GM12878 (cell line): ENCODE data around the gene UBE2E2. TPM values are rescaled to one million over a fixed set of nuclear protein-coding genes. Genes with fewer than 3 reads are reported as not detected.
"Not testable (repeated sequence)": the region's sequence is repeated elsewhere in the genome, so short reads cannot be mapped to it uniquely, and the experiment has no call there.

Experiments used
- ATAC-seq: fragments of 200-7000 bp; cut with Tn5 transposase; 3 replicates; pipeline ENCODE4 v1.9.1; 2020; ENCODE audit warnings: mild to moderate bottlenecking, moderate library complexity
- BruUV-seq: library from RNA; stranded (reverse); fragments of 400-500 nt; replicated peaks from 2 replicates; lab custom pipeline; 2021; lab: Mats Ljungman, UMichigan
- CTCF ChIA-PET: fragments of 300-600 bp; sonication (Branson Sonifier 250); formaldehyde crosslinking; extraction: SDS; loops from one replicate; lab custom pipeline; 2021; ENCODE audit warnings: inconsistent platforms; lab: Yijun Ruan, JAX
- POLR2A ChIA-PET: fragments of 350-600 bp; formaldehyde crosslinking; extraction: SDS; loops from one replicate; lab custom pipeline; 2021; ENCODE audit warnings: inconsistent platforms; lab: Charles Lee
- RAD21 ChIA-PET: fragments of 300-600 bp; sonication (Branson Sonifier 250); formaldehyde crosslinking; loops from one replicate; lab custom pipeline; 2023; ENCODE audit warnings: antibody characterized with exemption; ENCODE audit not compliant: unreplicated experiment; lab: Charles Lee
- SMC1A ChIA-PET: fragments of 300-600 bp; sonication (Branson Sonifier 250); formaldehyde crosslinking; loops from one replicate; lab custom pipeline; 2023; ENCODE audit not compliant: unreplicated experiment, uncharacterized antibody; lab: Charles Lee
- DNase-seq: peaks from one replicate; pipeline ENCODE4 v3.0.0-alpha.2; 2011; ENCODE audit warnings: low read depth, low spot score
- FAIRE-seq: peaks from 3 replicates; lab custom pipeline; 2011; peaks lifted over from hg19 to GRCh38; lab: Jason Lieb, UNC
- H2AFZ ChIP-seq: 2 replicates; pipeline ENCODE4 v1.6.0; 2011; ENCODE audit warnings: low read depth, low read length, control low read depth; ENCODE audit not compliant: control insufficient read depth
- H3K27ac ChIP-seq: 2 replicates; pipeline ENCODE4 v1.5.1; 2011; ENCODE audit warnings: control low read depth; ENCODE audit not compliant: control insufficient read depth, insufficient read depth
- H3K27me3 ChIP-seq, 2 experiments: replicated peaks in 1 of 2; 2 replicates each; pipeline versions ENCODE4 v1.6.0 to v1.6.1; 2011; ENCODE audit warnings: low read length in 1 of 2; ENCODE audit not compliant: control insufficient read depth in 2 of 2, insufficient read depth in 2 of 2
- H3K36me3 ChIP-seq, 2 experiments: 2 replicates each; pipeline ENCODE4 v1.5.1; 2011; ENCODE audit warnings: low read length in 1 of 2; ENCODE audit not compliant: control insufficient read depth in 2 of 2, insufficient read depth in 2 of 2
- H3K4me1 ChIP-seq: 2 replicates; pipeline ENCODE4 v1.6.1; 2011; ENCODE audit warnings: mild to moderate bottlenecking, low read length, moderate library complexity, mixed read lengths; ENCODE audit not compliant: control insufficient read depth, insufficient read depth
- H3K4me2 ChIP-seq: 2 replicates; pipeline ENCODE4 v1.6.0; 2011; ENCODE audit warnings: control low read depth; ENCODE audit not compliant: control insufficient read depth, insufficient read depth
- H3K4me3 ChIP-seq: fragments of 200-600 bp; sonication (generic); 2 replicates; pipeline ENCODE4 v1.5.1; 2016
- H3K79me2 ChIP-seq: 2 replicates; pipeline ENCODE4 v1.6.0; 2011; ENCODE audit warnings: low read length; ENCODE audit not compliant: control insufficient read depth, insufficient read depth
- H3K9ac ChIP-seq: 2 replicates; pipeline ENCODE4 v1.8.0; 2011; ENCODE audit warnings: low read length, control low read depth, mixed read lengths; ENCODE audit not compliant: control insufficient read depth, insufficient read depth
- H3K9me3 ChIP-seq: replicated peaks from 3 replicates; pipeline ENCODE4 v1.5.1; 2011; ENCODE audit warnings: mild to moderate bottlenecking, low read length; ENCODE audit not compliant: control insufficient read depth, insufficient read depth
- H4K20me1 ChIP-seq: 2 replicates; pipeline ENCODE4 v1.6.0; 2011; ENCODE audit not compliant: control insufficient read depth, insufficient read depth
- GATAD2B ChIP-seq: fragments of 450-650 bp; conservative IDR thresholded peaks from 2 replicates; pipeline ENCODE4 v1.6.1; 2017; ENCODE audit warnings: low read depth, mild to moderate bottlenecking, moderate library complexity
- HCFC1 ChIP-seq: fragments of 150-350 bp; IDR thresholded peaks from 2 replicates; pipeline ENCODE4 v1.6.1; 2014; ENCODE audit warnings: low read length
- MXI1 ChIP-seq: fragments of 150-350 bp; IDR thresholded peaks from 2 replicates; pipeline ENCODE4 v1.6.1; 2011; ENCODE audit warnings: low read depth, mild to moderate bottlenecking, inconsistent platforms, low read length, improper control_type of control experiment
- MYC ChIP-seq: IDR thresholded peaks from 2 replicates; pipeline ENCODE4 v1.6.1; 2011; ENCODE audit warnings: mild to moderate bottlenecking, low read length, moderate library complexity, inconsistent platforms; ENCODE audit not compliant: insufficient read depth, insufficient replicate concordance, insufficient read length, severe bottlenecking
- RB1 ChIP-seq: fragments of 450-650 bp; formaldehyde crosslinking; IDR thresholded peaks from 2 replicates; pipeline ENCODE4 v1.6.1; 2017; ENCODE audit warnings: mild to moderate bottlenecking, borderline replicate concordance
- SIX5 ChIP-seq: IDR thresholded peaks from 2 replicates; pipeline ENCODE4 v1.6.1; 2011; ENCODE audit warnings: mild to moderate bottlenecking, low read depth, low read length, moderate library complexity; ENCODE audit not compliant: severe bottlenecking
- SRF ChIP-seq, 2 experiments: IDR thresholded peaks; 2 replicates each; pipeline ENCODE4 v1.6.1; 2011; ENCODE audit warnings: low read depth in 2 of 2, low read length in 2 of 2, mild to moderate bottlenecking in 1 of 2, moderate library complexity in 1 of 2
- TARDBP ChIP-seq: IDR thresholded peaks from 2 replicates; pipeline ENCODE4 v1.6.1; 2016; ENCODE audit warnings: borderline replicate concordance
- TCF3 ChIP-seq: IDR thresholded peaks from 2 replicates; pipeline ENCODE4 v1.6.1; 2012; ENCODE audit warnings: low read depth, mild to moderate bottlenecking, low read length, borderline replicate concordance; ENCODE audit not compliant: insufficient read depth
- ZZZ3 ChIP-seq: IDR thresholded peaks from 2 replicates; pipeline ENCODE4 v1.6.1; 2011; ENCODE audit warnings: low read depth; ENCODE audit not compliant: control insufficient read depth, insufficient read length
- WGBS: methylation state at CpG from one replicate; pipeline ENCODE4 v1.1.6; 2016; ENCODE audit warnings: low lambda C conversion rate; ENCODE audit not compliant: insufficient replicate concordance, insufficient coverage; ENCODE audit errors: missing lambda C conversion rate; 5-methylcytosine and 5-hydroxymethylcytosine counted together
- in situ Hi-C: fragments of 300-500 bp; cut with MboI; formaldehyde crosslinking; loops from 9 replicates; pipeline ENCODE4 v1.14.3; 2018; ENCODE audit warnings: mixed read lengths
- intact Hi-C: fragments of 100-400 bp; cut with micrococcal nuclease; formaldehyde crosslinking; loops from one replicate; pipeline ENCODE4 v1.14.2; 2022; ENCODE audit not compliant: unreplicated experiment
- polyA plus RNA-seq, 11 experiments: library from polyadenylated mRNA; depleted of rRNA in 4 of 11; unstranded in 6 of 11; stranded (reverse) in 5 of 11; fragments of >200 nt; fragmentation: Nextera tagmentation in 4 of 11; fragmentation: Illumina TruSeq in 1 of 11; extraction: Ambion mirVana in 4 of 11; extraction: Trizol in 1 of 11; gene quantifications; 1 replicate in 1 of 11; 2 replicates in 10 of 11; pipeline versions ENCODE4 v1.2.1 to v1.2.3, GENCODE V29; 2011 to 2016; ENCODE audit warnings: inconsistent platforms in 2 of 11, missing spikeins in 2 of 11, low read depth in 1 of 11
- total RNA-seq, 4 experiments: library from RNA; depleted of rRNA in 3 of 4; stranded (reverse); fragments of >200 nt in 3 of 4; fragmentation: Illumina TruSeq in 1 of 4; extraction: Trizol in 1 of 4; gene quantifications; 2 replicates each; pipeline versions ENCODE4 v1.2.1 to v1.2.3, GENCODE V29; 2013 to 2021

The UBE2E2 gene
- total and polyA plus RNA-seq, 10 of the 15 experiments (the other 5 are each of a cell fraction or from before 2014, with no cell fraction given), result 8.7 to 71.0 (median 36.4) TPM

- CTCF ChIA-PET, result no interaction called here
- FAIRE-seq, result no peak
Measured at GRCh38 chr3:23343509-23343908, 140.4 kb downstream of the UBE2E2 start.

GRCh38 chr3:23344886-23345285, 141.8 kb downstream of the UBE2E2 start:
- Histone ChIP-seq H3K36me3 (no peaks in the 10 kb centered on the region; a peak in 1 of 4 replicates), H2AFZ (no peak overlapping the region), H3K27ac (no peak overlapping the region), H3K4me2 (no peak overlapping the region), H4K20me1 (no peaks in the 10 kb centered on the region), H3K4me1 (peaks cover 22% of the 10 kb centered on the region), H3K79me2 (peaks cover 4% of the 10 kb centered on the region), H3K27me3 (no peaks in the 10 kb centered on the region)
- ATAC-seq, result no peak
- intact Hi-C loops, result no loop called here
- ChIA-PET CTCF (no interaction called here), SMC1A (interaction anchor here (0.7 to 0.8 kb wide), 2 partner anchors 30 to 98 kb away, joined by 3 read pairs; no protein-coding TSS in a partner anchor), RAD21 (interaction anchor here (1.2 kb wide), 1 partner anchor 32 kb away, joined by 3 read pairs; no protein-coding TSS in a partner anchor)
- WGBS, result 48% methylated on average over 1 of the region's 1 CpG
- in situ Hi-C loops, result no loop called here
- no TSS peak for BruUV-seq
- TF ChIP-seq SRF (IDR thresholded peaks at IDR 0.05; ENCODE audit: low read depth in 2 of 2, low read length in 2 of 2) (no peak), TARDBP (no peak), MXI1 (no peak), HCFC1 (no peak), TCF3 (no peak), SIX5 (no peak), MYC (no peak), RB1 (no peak)
- TF ChIP-seq, all 136 proteins: peak for 0
- FAIRE-seq, result no peak
- DNase-seq, result no peak
- Histone ChIP-seq H3K9me3 (peaks cover 2% of the 10 kb centered on the region; the same call in 1 of the 3 replicates), H3K9ac (no peak overlapping the region), H3K4me3 (no peak overlapping the region)
- POLR2A ChIA-PET, result no interaction called here

More at GRCh38 chr3:23343509-23343908, 140.4 kb downstream of the UBE2E2 start:
- SMC1A ChIA-PET, result no interaction called here
- no TSS peak for BruUV-seq
- TF ChIP-seq ZZZ3 (no peak), GATAD2B (no peak)
- TF ChIP-seq, all 136 proteins: peak for 0
- in situ Hi-C loops, result no loop called here
- intact Hi-C loops, result no loop called here
- no peak overlapping the region for H3K27ac ChIP-seq
- ChIA-PET POLR2A (no interaction called here), RAD21 (no interaction called here)
- H3K79me2 ChIP-seq, result peaks cover 4% of the 10 kb centered on the region
- 98% methylated on average over 7 of the region's 7 CpGs for WGBS
- H2AFZ ChIP-seq, result no peak overlapping the region
- no peak overlapping the region for H3K9ac ChIP-seq
- H3K9me3 ChIP-seq, result no peaks in the 10 kb centered on the region; the same call in 2 of the 3 replicates
- peaks cover 22% of the 10 kb centered on the region for H3K4me1 ChIP-seq
- DNase-seq (no peak), ATAC-seq (no peak)
- no peaks in the 10 kb centered on the region; a peak in 1 of 4 replicates for H3K36me3 ChIP-seq
- H4K20me1 ChIP-seq, result no peaks in the 10 kb centered on the region
- H3K27me3 ChIP-seq, result no peaks in the 10 kb centered on the region
- H3K4me3 ChIP-seq, result no peak overlapping the region
- H3K4me2 ChIP-seq, result no peak overlapping the region

- CTCF ChIA-PET, H3K27me3 ChIP-seq, H3K79me2 ChIP-seq, H3K27ac ChIP-seq, H3K4me2 ChIP-seq, DNase-seq, H4K20me1 ChIP-seq, H3K4me1 ChIP-seq, RAD21 ChIA-PET, BruUV-seq, H2AFZ ChIP-seq, H3K9ac ChIP-seq, in situ Hi-C loops, H3K9me3 ChIP-seq, ATAC-seq, intact Hi-C loops, H3K4me3 ChIP-seq, FAIRE-seq, POLR2A ChIA-PET, H3K36me3 ChIP-seq: not testable (repeated sequence)
- SMC1A ChIA-PET, result interaction anchor here (0.8 kb wide), 1 partner anchor 9 kb away, joined by 3 read pairs; no protein-coding TSS in a partner anchor
- WGBS, result 91% methylated on average over 15 of the region's 15 CpGs
Measured at GRCh38 chr3:23349444-23349843, 146.3 kb downstream of the UBE2E2 start.
